Measurements from ENCODE around the gene SMARCA2.

GRCh38 chr9:2125906-2126305 lies 110.8 kb downstream of the SMARCA2 start:
- TF ChIP-seq EP300 (IDR thresholded peaks at IDR 0.05) (no peak), CTCF (IDR thresholded peaks at IDR 0.05) (no peak), POLR2A (IDR thresholded peaks at IDR 0.05; ENCODE audit: low read length) (no peak), RAD21 (conservative IDR thresholded peaks at IDR 0.05 in 1 of 2, IDR thresholded peaks at IDR 0.05 in 1 of 2) (no peak), BCL3 (IDR thresholded peaks at IDR 0.05) (no peak), KDM5A (IDR thresholded peaks at IDR 0.05) (no peak), SMC3 (IDR thresholded peaks at IDR 0.05) (no peak), HMGXB4 (CRISPR knock-in tag; IDR thresholded peaks at IDR 0.05; ENCODE audit: borderline replicate concordance) (no peak)

Measured in A549 (cell line).